H9 (cell line): ENCODE data around the gene NUDT14. TPM values are rescaled to one million over a fixed set of nuclear protein-coding genes. Genes with fewer than 3 reads are reported as not detected.

Experiments
- DNase-seq: peaks from one replicate; pipeline ENCODE4 v3.0.0-alpha.2; 2017
- H2AFZ ChIP-seq: one replicate; pipeline ENCODE4 v1.6.1; 2013; ENCODE audit warnings: mild to moderate bottlenecking, low read length, control low read depth, moderate library complexity
- H2AK5ac ChIP-seq: 2 replicates; pipeline ENCODE4 v1.6.1; 2013; ENCODE audit warnings: low read length, control low read depth, mixed read lengths; ENCODE audit not compliant: insufficient read length
- H2BK120ac ChIP-seq: one replicate; pipeline ENCODE4 v1.6.1; 2013; ENCODE audit warnings: low read depth, mild to moderate bottlenecking, low read length, control low read depth, inconsistent platforms; ENCODE audit not compliant: poor library complexity, severe bottlenecking
- H2BK12ac ChIP-seq: 2 replicates; pipeline ENCODE4 v1.6.1; 2013; ENCODE audit warnings: low read length, control low read depth, mixed read lengths, low read depth; ENCODE audit not compliant: insufficient read length
- H2BK15ac ChIP-seq: 2 replicates; pipeline ENCODE4 v1.6.1; 2013; ENCODE audit warnings: low read depth, low read length, control low read depth
- H2BK20ac ChIP-seq: one replicate; pipeline ENCODE4 v1.6.1; 2013; ENCODE audit warnings: low read depth, mild to moderate bottlenecking, low read length, control low read depth, inconsistent platforms; ENCODE audit not compliant: poor library complexity, severe bottlenecking
- H2BK5ac ChIP-seq: 2 replicates; pipeline ENCODE4 v1.6.1; 2013; ENCODE audit warnings: low read length, control low read depth, mixed read lengths; ENCODE audit not compliant: insufficient read length
- H3K14ac ChIP-seq: 2 replicates; pipeline ENCODE4 v1.6.1; 2013; ENCODE audit warnings: low read length, control low read depth; ENCODE audit not compliant: insufficient read depth
- H3K18ac ChIP-seq: 2 replicates; pipeline ENCODE4 v1.6.1; 2013; ENCODE audit warnings: low read depth, mild to moderate bottlenecking, mixed read lengths, low read length, control low read depth; ENCODE audit not compliant: insufficient read length
- H3K23ac ChIP-seq: 2 replicates; pipeline ENCODE4 v1.6.1; 2013; ENCODE audit warnings: low read length, control low read depth, mixed read lengths, low read depth; ENCODE audit not compliant: insufficient read length
- H3K23me2 ChIP-seq: 2 replicates; pipeline ENCODE4 v1.6.1; 2013; ENCODE audit warnings: low read depth, mild to moderate bottlenecking, mixed read lengths, low read length, control low read depth; ENCODE audit not compliant: insufficient read length, poor library complexity, severe bottlenecking
- H3K27ac ChIP-seq: 2 replicates; pipeline ENCODE4 v1.5.1; 2013; ENCODE audit warnings: low read length, control low read depth, mixed read lengths, low read depth; ENCODE audit not compliant: insufficient read length
- H3K27me3 ChIP-seq: 2 replicates; pipeline ENCODE4 v1.6.1; 2013; ENCODE audit warnings: low read length, control low read depth, inconsistent platforms; ENCODE audit not compliant: insufficient read depth
- H3K4ac ChIP-seq: 2 replicates; pipeline ENCODE4 v1.6.1; 2013; ENCODE audit warnings: low read depth, mild to moderate bottlenecking, control low read depth, inconsistent platforms, low read length, moderate library complexity
- H3K4me1 ChIP-seq: 2 replicates; pipeline ENCODE4 v1.6.1; 2013; ENCODE audit warnings: low read length, control low read depth, inconsistent platforms; ENCODE audit not compliant: insufficient read depth
- H3K4me2 ChIP-seq: 2 replicates; pipeline ENCODE4 v1.6.1; 2013; ENCODE audit warnings: low read length, control low read depth, mixed read lengths; ENCODE audit not compliant: insufficient read length, insufficient read depth
- H3K56ac ChIP-seq: 2 replicates; pipeline ENCODE4 v1.6.1; 2013; ENCODE audit warnings: low read depth, mild to moderate bottlenecking, mixed read lengths, low read length, control low read depth; ENCODE audit not compliant: insufficient read length
- H3K79me1 ChIP-seq: 2 replicates; pipeline ENCODE4 v1.6.1; 2013; ENCODE audit warnings: low read depth, mild to moderate bottlenecking, moderate library complexity, low read length, control low read depth, inconsistent platforms; ENCODE audit not compliant: insufficient read depth, poor library complexity, severe bottlenecking
- H3K79me2 ChIP-seq: 2 replicates; pipeline ENCODE4 v1.6.1; 2013; ENCODE audit warnings: low read length, control low read depth, inconsistent platforms; ENCODE audit not compliant: insufficient read depth
- H3K9ac ChIP-seq: 2 replicates; pipeline ENCODE4 v1.6.1; 2013; ENCODE audit warnings: low read length, control low read depth, mixed read lengths; ENCODE audit not compliant: insufficient read length; ENCODE audit errors: extremely low read depth
- H3K9me3 ChIP-seq: one replicate; pipeline ENCODE4 v1.6.1; 2013; ENCODE audit warnings: low read depth, low read length, inconsistent platforms; ENCODE audit not compliant: control insufficient read depth
- H3T11ph ChIP-seq: one replicate; pipeline ENCODE4 v1.6.1; 2013; ENCODE audit warnings: mild to moderate bottlenecking, low read length, control low read depth, inconsistent platforms
- H4K20me1 ChIP-seq: one replicate; pipeline ENCODE4 v1.6.1; 2013; ENCODE audit not compliant: control insufficient read depth, insufficient read length, insufficient read depth
- H4K5ac ChIP-seq: 2 replicates; pipeline ENCODE4 v1.6.1; 2013; ENCODE audit warnings: low read depth, mild to moderate bottlenecking, mixed read lengths, low read length, control low read depth; ENCODE audit not compliant: insufficient read length
- H4K8ac ChIP-seq: replicated peaks from 2 replicates; pipeline ENCODE4 v1.6.1; 2013; ENCODE audit warnings: low read length, control low read depth, mixed read lengths, low read depth; ENCODE audit not compliant: insufficient read length
- H4K91ac ChIP-seq: 2 replicates; pipeline ENCODE4 v1.6.1; 2013; ENCODE audit warnings: low read depth, mild to moderate bottlenecking, moderate library complexity, mixed read lengths, low read length, control low read depth; ENCODE audit not compliant: insufficient read length
- H3K27ac Mint-ChIP-seq, 3 experiments: 2 replicates in 2 of 3; 3 replicates in 1 of 3; pipeline ENCODE4 v1.8.0; 2020 to 2021; ENCODE audit warnings: mixed read lengths in 3 of 3, mild to moderate bottlenecking in 1 of 3, moderate library complexity in 1 of 3
- H3K27me3 Mint-ChIP-seq: 2 replicates; pipeline ENCODE4 v1.8.0; 2021; ENCODE audit warnings: low read depth, mild to moderate bottlenecking, moderate library complexity, mixed read lengths
- H3K36me3 Mint-ChIP-seq, 3 experiments: 2 replicates in 2 of 3; 3 replicates in 1 of 3; pipeline ENCODE4 v1.8.0; 2020 to 2021; ENCODE audit warnings: low read depth in 3 of 3, mixed read lengths in 3 of 3; ENCODE audit not compliant: insufficient read depth in 1 of 3
- H3K4me1 Mint-ChIP-seq, 2 experiments: 2 replicates each; pipeline ENCODE4 v1.8.0; 2020; ENCODE audit warnings: mixed read lengths in 2 of 2
- H3K4me3 Mint-ChIP-seq, 2 experiments: 2 replicates in 1 of 2; 3 replicates in 1 of 2; pipeline ENCODE4 v1.8.0; 2020 to 2021; ENCODE audit warnings: mild to moderate bottlenecking in 2 of 2, mixed read lengths in 2 of 2, moderate library complexity in 1 of 2
- H3K9me3 Mint-ChIP-seq, 2 experiments: 2 replicates in 1 of 2; 3 replicates in 1 of 2; pipeline ENCODE4 v1.8.0; 2020; ENCODE audit warnings: mild to moderate bottlenecking in 2 of 2, mixed read lengths in 2 of 2, moderate library complexity in 1 of 2
- CTCF ChIP-seq: fragments of 200-600 bp; sonication (generic); conservative IDR thresholded peaks from 3 replicates; pipeline ENCODE4 v1.8.0; 2021; ENCODE audit warnings: antibody characterized with exemption, mild to moderate bottlenecking
- WGBS: extraction: QIAGEN DNeasy Blood & Tissue Kit; methylation state at CpG from one replicate; pipeline ENCODE4 v1.1.7; 2013; ENCODE audit warnings: missing lambda C conversion rate, low lambda C conversion rate, mixed read lengths; ENCODE audit not compliant: insufficient read length; ENCODE audit errors: extremely low coverage; 5-methylcytosine and 5-hydroxymethylcytosine counted together
- total RNA-seq: library from RNA; stranded (reverse); gene quantifications from 2 replicates; pipeline ENCODE4 v1.2.1, GENCODE V29; 2021

NUDT14 gene
- total RNA-seq, 1 experiment from 2014 or later: 41.1 TPM

DNA sequence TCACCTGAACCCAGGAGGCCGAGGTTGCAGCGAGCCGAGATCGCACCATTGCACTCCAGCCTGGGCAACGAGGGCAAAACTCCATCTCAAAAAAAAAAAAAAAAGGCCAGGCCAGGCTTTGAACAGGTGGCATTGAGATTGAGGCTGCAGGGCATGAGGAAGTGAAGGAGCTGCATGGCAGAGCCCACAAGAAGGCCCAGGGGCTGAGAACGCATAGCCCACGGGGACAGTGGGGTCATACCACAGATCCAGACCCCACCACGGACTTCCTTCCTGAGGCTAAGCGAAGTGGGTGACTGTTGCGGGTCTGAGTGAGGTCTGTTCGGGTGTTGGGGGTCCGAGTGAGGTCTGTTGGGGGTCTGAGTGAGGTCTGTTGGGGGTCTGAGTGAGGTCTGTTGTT is 20.3 kb downstream of the NUDT14 start:
- Histone ChIP-seq H2BK5ac (no peak overlapping the region), H4K20me1 (no peaks in the 10 kb centered on the region), H2AFZ (no peak overlapping the region), H2BK20ac (no peak overlapping the region), H3K4me2 (no peak overlapping the region), H2AK5ac (no peak overlapping the region), H4K8ac (no peak overlapping the region), H3K23me2 (no peaks in the 10 kb centered on the region), H3K9ac (no peak overlapping the region), H4K5ac (no peak overlapping the region), H3K4me1 (no peaks in the 10 kb centered on the region), H3K4ac (no peak overlapping the region), H3K9me3 (no peaks in the 10 kb centered on the region), H3K27me3 (no peaks in the 10 kb centered on the region), H3K56ac (no peak overlapping the region), H2BK120ac (no peak overlapping the region), H2BK12ac (no peak overlapping the region), H3K27ac (no peak overlapping the region), H3K79me1 (no peaks in the 10 kb centered on the region), H4K91ac (no peak overlapping the region), H3K79me2 (no peaks in the 10 kb centered on the region), H3T11ph (no peak overlapping the region), H3K23ac (no peak overlapping the region), H3K18ac (no peak overlapping the region), H2BK15ac (no peak overlapping the region), H3K14ac (no peak overlapping the region)
- H3K36me3 Mint-ChIP-seq: no peaks in the 10 kb centered on the region
- peaks cover 5% of the 10 kb centered on the region for H3K27me3 Mint-ChIP-seq
- no peaks in the 10 kb centered on the region for H3K9me3 Mint-ChIP-seq
- TF ChIP-seq CTCF: no peak
- H3K27ac Mint-ChIP-seq: no peak overlapping the region
- H3K4me3 Mint-ChIP-seq: no peak overlapping the region
- H3K4me1 Mint-ChIP-seq: peaks cover 5 to 31% of the 10 kb centered on the region in 2 experiments
- no peak for DNase-seq
- no CpG with 5 or more reads among the region's 12 CpGs for WGBS
